ENCODE data around the gene RAB4B.
"Not testable (repeated sequence)": the region's sequence is repeated elsewhere in the genome, so short reads cannot be mapped to it uniquely, and the experiment has no call there.

Gene RAB4B

GRCh38 chr19:40822704-40823553, 44.9 kb downstream of the RAB4B start:
- Mint-ChIP-seq H3K27ac (peak overlapping the region; percentile 77), H3K4me3 (peak overlapping the region; percentile 19), H3K36me3 (ENCODE audit: low read depth) (peaks cover 22% of the 10 kb centered on the region), H3K4me1 (ENCODE audit: low read depth) (peaks cover 72% of the 10 kb centered on the region)
- H3K9me3 Mint-ChIP-seq; intact Hi-C loops (cut with micrococcal nuclease); H3K27me3 Mint-ChIP-seq: not testable (repeated sequence)

GRCh38 chr19:40824916-40825315, 46.9 kb downstream of the RAB4B start:
- H3K9me3 Mint-ChIP-seq; H3K4me3 Mint-ChIP-seq; intact Hi-C loops (cut with micrococcal nuclease); H3K27me3 Mint-ChIP-seq: not testable (repeated sequence)
- Mint-ChIP-seq H3K4me1 (ENCODE audit: low read depth) (peaks cover 55% of the 10 kb centered on the region), H3K36me3 (ENCODE audit: low read depth) (peaks cover 22% of the 10 kb centered on the region), H3K27ac (peak overlapping the region; percentile 77)

GRCh38 chr19:40825460-40826095, 47.5 kb downstream of the RAB4B start:
- Mint-ChIP-seq H3K36me3 (ENCODE audit: low read depth) (peaks cover 22% of the 10 kb centered on the region), H3K4me1 (ENCODE audit: low read depth) (peaks cover 55% of the 10 kb centered on the region), H3K27ac (peak overlapping the region; percentile 74)
- intact Hi-C loops (cut with micrococcal nuclease); H3K4me3 Mint-ChIP-seq; H3K9me3 Mint-ChIP-seq; H3K27me3 Mint-ChIP-seq: not testable (repeated sequence)

- H3K27me3 Mint-ChIP-seq; H3K9me3 Mint-ChIP-seq; intact Hi-C loops (cut with micrococcal nuclease); H3K4me3 Mint-ChIP-seq: not testable (repeated sequence)
- Mint-ChIP-seq H3K27ac (peak overlapping the region; percentile 74), H3K36me3 (ENCODE audit: low read depth) (peaks cover 22% of the 10 kb centered on the region), H3K4me1 (ENCODE audit: low read depth) (peaks cover 55% of the 10 kb centered on the region)
These were observed 48.3 kb downstream of the RAB4B start for GRCh38 chr19:40826312-40826698.

GRCh38 chr19:40826699-40827385, 48.8 kb downstream of the RAB4B start:
- H3K36me3 Mint-ChIP-seq (ENCODE audit: low read depth) = peaks cover 22% of the 10 kb centered on the region
- H3K4me3 Mint-ChIP-seq; H3K27me3 Mint-ChIP-seq; H3K9me3 Mint-ChIP-seq; intact Hi-C loops (cut with micrococcal nuclease); H3K27ac Mint-ChIP-seq: not testable (repeated sequence)
- H3K4me1 Mint-ChIP-seq (ENCODE audit: low read depth) = peaks cover 57% of the 10 kb centered on the region

- intact Hi-C loops (cut with micrococcal nuclease) = no loop called here
- no peaks in the 10 kb centered on the region for H3K27me3 Mint-ChIP-seq
- no peaks in the 10 kb centered on the region for H3K9me3 Mint-ChIP-seq
- H3K36me3 Mint-ChIP-seq (ENCODE audit: low read depth) = peaks cover 22% of the 10 kb centered on the region
- H3K4me3 Mint-ChIP-seq = no peak overlapping the region
- H3K27ac Mint-ChIP-seq = peak overlapping the region; percentile 5
- H3K4me1 Mint-ChIP-seq (ENCODE audit: low read depth) = peaks cover 56% of the 10 kb centered on the region
These were observed 49.6 kb downstream of the RAB4B start for GRCh38 chr19:40827386-40828247.

GRCh38 chr19:40829205-40829604, 51.2 kb downstream of the RAB4B start:
- Mint-ChIP-seq H3K27me3 (no peaks in the 10 kb centered on the region), H3K9me3 (no peaks in the 10 kb centered on the region), H3K4me3 (no peak overlapping the region), H3K4me1 (ENCODE audit: low read depth) (peaks cover 55% of the 10 kb centered on the region), H3K27ac (no peak overlapping the region), H3K36me3 (ENCODE audit: low read depth) (peaks cover 22% of the 10 kb centered on the region)
- intact Hi-C loops (cut with micrococcal nuclease) = no loop called here

- Mint-ChIP-seq H3K36me3 (ENCODE audit: low read depth) (peaks cover 22% of the 10 kb centered on the region), H3K4me1 (ENCODE audit: low read depth) (peaks cover 40% of the 10 kb centered on the region)
- H3K9me3 Mint-ChIP-seq; H3K27ac Mint-ChIP-seq; H3K4me3 Mint-ChIP-seq; H3K27me3 Mint-ChIP-seq; intact Hi-C loops (cut with micrococcal nuclease): not testable (repeated sequence)
These were observed 52.7 kb downstream of the RAB4B start for GRCh38 chr19:40830741-40831140.

- Mint-ChIP-seq H3K4me3 (no peak overlapping the region), H3K27me3 (no peaks in the 10 kb centered on the region), H3K27ac (peak overlapping the region; percentile 34)
These were observed 53.7 kb downstream of the RAB4B start for GRCh38 chr19:40831502-40832430.

GRCh38 chr19:40832431-40832790, 54.4 kb downstream of the RAB4B start:
- H3K36me3 Mint-ChIP-seq (ENCODE audit: low read depth) = not testable (repeated sequence)

More at GRCh38 chr19:40831502-40832430, 53.7 kb downstream of the RAB4B start:
- Mint-ChIP-seq H3K36me3 (ENCODE audit: low read depth) (peaks cover 12% of the 10 kb centered on the region), H3K4me1 (ENCODE audit: low read depth) (peaks cover 31% of the 10 kb centered on the region), H3K9me3 (no peaks in the 10 kb centered on the region)
- intact Hi-C loops (cut with micrococcal nuclease) = no loop called here

GRCh38 chr19:40833728-40834533, 55.9 kb downstream of the RAB4B start:
- H3K9me3 Mint-ChIP-seq; H3K4me3 Mint-ChIP-seq; H3K27me3 Mint-ChIP-seq; intact Hi-C loops (cut with micrococcal nuclease); H3K36me3 Mint-ChIP-seq (ENCODE audit: low read depth): not testable (repeated sequence)
- peak overlapping the region; percentile 32 for H3K27ac Mint-ChIP-seq
- peaks cover 27% of the 10 kb centered on the region for H3K4me1 Mint-ChIP-seq (ENCODE audit: low read depth)

More at GRCh38 chr19:40832431-40832790, 54.4 kb downstream of the RAB4B start:
- H3K4me3 Mint-ChIP-seq; H3K9me3 Mint-ChIP-seq; intact Hi-C loops (cut with micrococcal nuclease); H3K27me3 Mint-ChIP-seq: not testable (repeated sequence)
- Mint-ChIP-seq H3K4me1 (ENCODE audit: low read depth) (peaks cover 27% of the 10 kb centered on the region), H3K27ac (peak overlapping the region; percentile 34)

GRCh38 chr19:40836754-40837429, 58.8 kb downstream of the RAB4B start:
- H3K27ac Mint-ChIP-seq = no peak overlapping the region
- H3K36me3 Mint-ChIP-seq (ENCODE audit: low read depth) = no peaks in the 10 kb centered on the region
- H3K4me3 Mint-ChIP-seq = no peak overlapping the region
- no peaks in the 10 kb centered on the region for H3K27me3 Mint-ChIP-seq
- no peaks in the 10 kb centered on the region for H3K9me3 Mint-ChIP-seq
- intact Hi-C loops (cut with micrococcal nuclease) = no loop called here
- peaks cover 21% of the 10 kb centered on the region for H3K4me1 Mint-ChIP-seq (ENCODE audit: low read depth)
